ENCODE data around the gene SLC4A4. TPM values are rescaled to one million over a fixed set of nuclear protein-coding genes. Genes with fewer than 3 reads are reported as not detected.

The SLC4A4 gene
- total RNA-seq, 1 experiment from 2014 or later, result 0.92 TPM

DNA sequence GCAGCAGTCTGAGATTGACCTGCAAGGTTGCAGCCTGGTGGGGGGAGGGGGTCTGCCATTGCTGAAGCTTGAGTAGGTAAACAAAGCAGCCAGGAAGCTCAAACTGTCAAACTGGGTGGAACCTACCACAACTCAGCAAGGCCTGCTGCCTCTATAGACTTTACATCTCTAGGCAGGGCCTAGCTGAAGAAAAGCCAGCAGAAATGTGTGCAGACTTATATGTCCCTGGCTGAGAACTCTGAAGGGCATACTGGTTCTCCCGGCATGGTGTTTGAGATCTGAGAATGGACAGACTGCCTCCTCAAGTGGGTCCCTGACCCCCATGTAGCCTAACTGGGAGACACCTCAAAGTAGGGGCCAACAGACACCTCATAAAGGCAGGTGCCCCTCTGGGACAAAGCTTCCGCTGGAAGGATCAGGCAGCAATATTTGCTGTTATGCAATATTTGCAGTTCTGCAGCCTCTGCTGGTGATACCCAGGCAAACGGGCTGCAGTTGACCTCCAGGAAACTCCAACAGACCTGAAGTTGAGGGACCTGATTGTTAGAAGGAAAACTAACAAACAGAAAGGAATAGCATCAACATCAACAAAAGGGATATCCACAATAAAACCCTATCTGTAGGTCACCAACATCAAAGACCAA lies 277.5 kb downstream of the SLC4A4 start:
- H2BK20ac ChIP-seq (ENCODE audit: low read depth, low read length, poor library complexity, severe bottlenecking), result no peak overlapping the region
- WGBS (ENCODE audit: extremely low coverage, insufficient read length, low lambda C conversion rate), result no CpG with 5 or more reads among the region's 3 CpGs
- no peak overlapping the region for H4K91ac ChIP-seq (ENCODE audit: insufficient read length, low read depth, low read length)
- no peak overlapping the region for H2BK15ac ChIP-seq (ENCODE audit: low read depth, low read length)
- H3K56ac ChIP-seq (ENCODE audit: insufficient read length, low read depth, low read length), result no peak overlapping the region
- H3K9me3 ChIP-seq (ENCODE audit: control insufficient read depth, low read depth, low read length), result no peaks in the 10 kb centered on the region
- Mint-ChIP-seq H3K27ac (no peak overlapping the region; a peak in 1 of 7 replicates), H3K9me3 (peaks cover 22 to 25% of the 10 kb centered on the region in 2 experiments; a peak in 4 of 5 replicates), H3K4me1 (peaks cover 0 to 4% of the 10 kb centered on the region in 2 experiments; a peak in 1 of 4 replicates), H3K36me3 (ENCODE audit: insufficient read depth in 1 of 3, low read depth in 3 of 3) (peaks cover 2 to 6% (median 5%) of the 10 kb centered on the region in 3 experiments; a peak in 6 of 7 replicates), H3K4me3 (no peak overlapping the region), H3K27me3 (ENCODE audit: low read depth) (no peaks in the 10 kb centered on the region)
- H3K4me1 ChIP-seq (ENCODE audit: insufficient read depth, low read length), result no peaks in the 10 kb centered on the region
- no peak overlapping the region for H3K18ac ChIP-seq (ENCODE audit: insufficient read length, low read depth, low read length)
- no peak overlapping the region for H2BK12ac ChIP-seq (ENCODE audit: insufficient read length, low read depth, low read length)
- DNase-seq, result no peak
- no peaks in the 10 kb centered on the region for H3K27me3 ChIP-seq (ENCODE audit: insufficient read depth, low read length)
- H3K14ac ChIP-seq (ENCODE audit: insufficient read depth, low read length), result no peak overlapping the region
- H2BK5ac ChIP-seq (ENCODE audit: insufficient read length, low read length), result no peak overlapping the region
- H2AFZ ChIP-seq (ENCODE audit: low read length), result no peak overlapping the region
- no peak overlapping the region for H3T11ph ChIP-seq (ENCODE audit: low read length)
- no peaks in the 10 kb centered on the region for H3K79me1 ChIP-seq (ENCODE audit: insufficient read depth, low read depth, low read length, poor library complexity, severe bottlenecking)
- H4K8ac ChIP-seq (replicated peaks; ENCODE audit: insufficient read length, low read depth, low read length), result no peak overlapping the region
- H3K23ac ChIP-seq (ENCODE audit: insufficient read length, low read depth, low read length), result no peak overlapping the region
- H3K23me2 ChIP-seq (ENCODE audit: insufficient read length, low read depth, low read length, poor library complexity, severe bottlenecking), result no peaks in the 10 kb centered on the region
- no peaks in the 10 kb centered on the region for H3K79me2 ChIP-seq (ENCODE audit: insufficient read depth, low read length)
- TF ChIP-seq, protein P1, sequence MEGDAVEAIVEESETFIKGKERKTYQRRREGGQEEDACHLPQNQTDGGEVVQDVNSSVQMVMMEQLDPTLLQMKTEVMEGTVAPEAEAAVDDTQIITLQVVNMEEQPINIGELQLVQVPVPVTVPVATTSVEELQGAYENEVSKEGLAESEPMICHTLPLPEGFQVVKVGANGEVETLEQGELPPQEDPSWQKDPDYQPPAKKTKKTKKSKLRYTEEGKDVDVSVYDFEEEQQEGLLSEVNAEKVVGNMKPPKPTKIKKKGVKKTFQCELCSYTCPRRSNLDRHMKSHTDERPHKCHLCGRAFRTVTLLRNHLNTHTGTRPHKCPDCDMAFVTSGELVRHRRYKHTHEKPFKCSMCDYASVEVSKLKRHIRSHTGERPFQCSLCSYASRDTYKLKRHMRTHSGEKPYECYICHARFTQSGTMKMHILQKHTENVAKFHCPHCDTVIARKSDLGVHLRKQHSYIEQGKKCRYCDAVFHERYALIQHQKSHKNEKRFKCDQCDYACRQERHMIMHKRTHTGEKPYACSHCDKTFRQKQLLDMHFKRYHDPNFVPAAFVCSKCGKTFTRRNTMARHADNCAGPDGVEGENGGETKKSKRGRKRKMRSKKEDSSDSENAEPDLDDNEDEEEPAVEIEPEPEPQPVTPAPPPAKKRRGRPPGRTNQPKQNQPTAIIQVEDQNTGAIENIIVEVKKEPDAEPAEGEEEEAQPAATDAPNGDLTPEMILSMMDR (conservative IDR thresholded peaks at IDR 0.05), result no peak
- H3K9ac ChIP-seq (ENCODE audit: extremely low read depth, insufficient read length, low read length), result no peak overlapping the region
- no peak overlapping the region for H3K4ac ChIP-seq (ENCODE audit: low read depth, low read length)
- no peaks in the 10 kb centered on the region for H4K20me1 ChIP-seq (ENCODE audit: control insufficient read depth, insufficient read depth, insufficient read length)
- H2AK5ac ChIP-seq (ENCODE audit: insufficient read length, low read length), result no peak overlapping the region
- no peak overlapping the region for H4K5ac ChIP-seq (ENCODE audit: insufficient read length, low read depth, low read length)
- H3K4me2 ChIP-seq (ENCODE audit: insufficient read depth, insufficient read length, low read length), result no peak overlapping the region
- H2BK120ac ChIP-seq (ENCODE audit: low read depth, low read length, poor library complexity, severe bottlenecking), result no peak overlapping the region
- H3K27ac ChIP-seq (ENCODE audit: insufficient read length, low read depth, low read length), result no peak overlapping the region

Data from H9 (cell line).